GM21515 (cell line): ENCODE data around the gene SUMO2.
A peak's percentile ranks its signal among the peaks of the same experiment; 100 is the strongest.
"Not testable (repeated sequence)": the region's sequence is repeated elsewhere in the genome, so short reads cannot be mapped to it uniquely, and the experiment has no call there.

Experiments
- ATAC-seq: cut with Tn5 transposase; IDR thresholded peaks from one replicate; pipeline ENCODE4 v1.9.1; 2021; ENCODE audit not compliant: unreplicated experiment

Gene SUMO2

GRCh38 chr17:75146592-75146991 is 36.2 kb downstream of the SUMO2 start:
- no peak for ATAC-seq

- ATAC-seq = no peak
Measured at GRCh38 chr17:75144816-75145512, 37.8 kb downstream of the SUMO2 start.

- no peak for ATAC-seq
Measured at GRCh38 chr17:75142236-75142971, 40.4 kb downstream of the SUMO2 start.

- ATAC-seq = no peak
Measured at GRCh38 chr17:75138519-75138918, 44.2 kb downstream of the SUMO2 start.

- ATAC-seq = not testable (repeated sequence)
Measured at GRCh38 chr17:75137762-75138161, 45.0 kb downstream of the SUMO2 start.

GRCh38 chr17:75135946-75136345 is 46.8 kb downstream of the SUMO2 start:
- ATAC-seq = no peak

- ATAC-seq = no peak
Measured at GRCh38 chr17:75135452-75135851, 47.3 kb downstream of the SUMO2 start.

GRCh38 chr17:75133607-75134347 is 49.0 kb downstream of the SUMO2 start:
- ATAC-seq = not testable (repeated sequence)

GRCh38 chr17:75133001-75133400 is 49.8 kb downstream of the SUMO2 start:
- no peak for ATAC-seq

- ATAC-seq = not testable (repeated sequence)
Measured at GRCh38 chr17:75132018-75133000, 50.5 kb downstream of the SUMO2 start.

- ATAC-seq = peak; percentile 68
Measured at GRCh38 chr17:75131278-75132017, 51.3 kb downstream of the SUMO2 start, which contains the start of gene NT5C. TSS of gene NT5C (minus strand) at chr17:75131742. CDS start at chr17:75131707, 35 bp downstream.

- ATAC-seq = no peak
Measured at GRCh38 chr17:75130632-75131277, 52.0 kb downstream of the SUMO2 start.

GRCh38 chr17:75130059-75130631 is 52.6 kb downstream of the SUMO2 start:
- ATAC-seq = no peak

GRCh38 chr17:75129576-75129975 is 53.2 kb downstream of the SUMO2 start:
- no peak for ATAC-seq

- no peak for ATAC-seq
Measured at GRCh38 chr17:75128694-75129505, 53.9 kb downstream of the SUMO2 start.

GRCh38 chr17:75127936-75128335 is 54.8 kb downstream of the SUMO2 start:
- ATAC-seq = not testable (repeated sequence)

- no peak for ATAC-seq
Measured at GRCh38 chr17:75126954-75127353, 55.8 kb downstream of the SUMO2 start.

- no peak for ATAC-seq
Measured at GRCh38 chr17:75125984-75126383, 56.8 kb downstream of the SUMO2 start.
